OCI-LY3 (cell line): ENCODE measurements around the gene C7orf57.
"Not testable (repeated sequence)": the region's sequence is repeated elsewhere in the genome, so short reads cannot be mapped to it uniquely, and the experiment has no call there.

Source experiments
- H2AFZ ChIP-seq: fragments of 200-600, 300-600 bp; shearing (Covaris generic); 2 replicates; pipeline ENCODE4 v1.6.0; 2014; ENCODE audit warnings: antibody characterized with exemption, low read depth, low read length
- H3K27ac ChIP-seq: fragments of 200-600, 300-600 bp; sonication (generic); 2 replicates; pipeline ENCODE4 v1.5.1; 2014; ENCODE audit warnings: mild to moderate bottlenecking, low read length, moderate library complexity, mixed read lengths
- H3K27me3 ChIP-seq: fragments of 200-600, 300-600 bp; sonication (generic); 2 replicates; pipeline ENCODE4 v1.6.1; 2014; ENCODE audit warnings: low read depth, low read length, mixed read lengths
- H3K36me3 ChIP-seq: fragments of 200-600, 300-600 bp; sonication (generic); replicated peaks from 2 replicates; pipeline ENCODE3; 2014; ENCODE audit warnings: low read depth, low read length, mixed read lengths
- H3K4me1 ChIP-seq: fragments of 300-600, 200-600 bp; sonication (generic); 2 replicates; pipeline ENCODE4 v1.6.1; 2014; ENCODE audit warnings: low read length, mixed read lengths
- H3K4me2 ChIP-seq: fragments of 200-600, 300-600 bp; sonication (generic); 2 replicates; pipeline ENCODE4 v1.6.1; 2014; ENCODE audit warnings: low read length, mixed read lengths
- H3K4me3 ChIP-seq: fragments of 300-600, 200-600 bp; sonication (generic); 2 replicates; pipeline ENCODE4 v1.5.1; 2014; ENCODE audit warnings: antibody characterized with exemption, mild to moderate bottlenecking, low read length, moderate library complexity
- H3K79me2 ChIP-seq: fragments of 300-600, 200-600 bp; shearing (Covaris generic); 2 replicates; pipeline ENCODE4 v1.6.1; 2014; ENCODE audit warnings: mild to moderate bottlenecking, low read length, mixed read lengths
- H3K9ac ChIP-seq: fragments of 300-600, 200-600 bp; shearing (Covaris generic); 2 replicates; pipeline ENCODE4 v1.6.0; 2014; ENCODE audit warnings: mild to moderate bottlenecking, low read length, moderate library complexity
- H3K9me3 ChIP-seq: fragments of 200-600, 300-600 bp; shearing (Covaris generic); 2 replicates; pipeline ENCODE4 v1.6.1; 2014; ENCODE audit warnings: low read length, mixed read lengths; ENCODE audit not compliant: insufficient read depth
- H4K20me1 ChIP-seq: fragments of 200-600, 300-600 bp; sonication (generic); 2 replicates; pipeline ENCODE4 v1.6.1; 2016; ENCODE audit warnings: low read length, mixed read lengths; ENCODE audit not compliant: insufficient read depth
- EZH2phosphoT487 ChIP-seq: fragments of 200-600 bp; shearing (Covaris generic); IDR thresholded peaks from 2 replicates; pipeline ENCODE4 v1.6.1; 2018; ENCODE audit warnings: antibody characterized with exemption, mixed run types, low read depth
- TF ChIP-seq, protein P1 (sequence below): fragments of 200-600, 300-600 bp; sonication (generic); IDR thresholded peaks from 2 replicates; pipeline ENCODE4 v1.5.1; 2014; ENCODE audit warnings: antibody characterized with exemption, low read length, low read depth

The C7orf57 gene

DNA sequence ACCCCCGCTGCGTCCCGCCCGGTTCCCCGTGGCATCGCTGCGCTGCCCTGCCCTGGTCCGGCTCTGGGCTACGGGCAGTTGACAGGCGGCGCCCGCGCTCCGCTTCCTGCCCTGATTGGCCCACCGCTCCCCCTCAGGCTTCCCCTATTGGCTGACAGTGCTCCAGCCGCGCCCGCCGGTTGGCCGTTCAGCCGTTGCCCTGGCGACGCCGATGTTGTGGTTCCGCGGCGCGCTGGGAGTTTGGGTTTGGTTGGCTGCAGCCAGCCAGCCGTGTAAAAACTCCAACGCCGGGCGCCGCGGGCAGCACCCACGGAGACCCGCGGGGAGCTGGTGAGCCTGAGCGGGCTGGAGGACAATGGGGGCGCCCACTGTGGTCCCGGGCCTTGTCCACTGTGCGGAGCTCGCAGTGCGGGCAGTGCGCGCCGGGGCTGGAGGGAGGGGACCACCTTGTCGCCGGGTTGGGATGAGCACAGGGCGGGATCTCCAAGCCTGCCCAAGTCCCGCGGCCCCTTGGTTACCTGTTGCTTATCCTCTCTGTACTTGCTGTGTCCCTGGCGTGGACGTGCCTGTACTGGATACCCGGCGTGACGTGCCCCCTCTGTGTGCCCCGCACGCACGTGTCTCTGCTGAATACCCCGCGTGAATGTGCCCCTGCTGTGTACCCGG, at the start of gene C7orf57:
C7orf57 (plus strand) TSS at position 243 of the 666 bp plus-strand sequence. CDS start 766 bp downstream, outside the sequence.
- Histone ChIP-seq H3K9me3 (no peaks in the 10 kb centered on the region), H4K20me1 (no peaks in the 10 kb centered on the region), H3K9ac (no peak within 1 kb of the TSS), H3K4me3 (no peak within 1 kb of the TSS), H2AFZ (no peak within 1 kb of the TSS), H3K4me1 (no peaks in the 10 kb centered on the region), H3K27me3 (peaks cover 6% of the 10 kb centered on the region; the same call in 1 of the 2 replicates), H3K36me3 (no peaks in the 10 kb centered on the region), H3K79me2 (no peaks in the 10 kb centered on the region), H3K4me2 (no peak within 1 kb of the TSS), H3K27ac (no peak within 1 kb of the TSS)
- TF ChIP-seq, protein P1, sequence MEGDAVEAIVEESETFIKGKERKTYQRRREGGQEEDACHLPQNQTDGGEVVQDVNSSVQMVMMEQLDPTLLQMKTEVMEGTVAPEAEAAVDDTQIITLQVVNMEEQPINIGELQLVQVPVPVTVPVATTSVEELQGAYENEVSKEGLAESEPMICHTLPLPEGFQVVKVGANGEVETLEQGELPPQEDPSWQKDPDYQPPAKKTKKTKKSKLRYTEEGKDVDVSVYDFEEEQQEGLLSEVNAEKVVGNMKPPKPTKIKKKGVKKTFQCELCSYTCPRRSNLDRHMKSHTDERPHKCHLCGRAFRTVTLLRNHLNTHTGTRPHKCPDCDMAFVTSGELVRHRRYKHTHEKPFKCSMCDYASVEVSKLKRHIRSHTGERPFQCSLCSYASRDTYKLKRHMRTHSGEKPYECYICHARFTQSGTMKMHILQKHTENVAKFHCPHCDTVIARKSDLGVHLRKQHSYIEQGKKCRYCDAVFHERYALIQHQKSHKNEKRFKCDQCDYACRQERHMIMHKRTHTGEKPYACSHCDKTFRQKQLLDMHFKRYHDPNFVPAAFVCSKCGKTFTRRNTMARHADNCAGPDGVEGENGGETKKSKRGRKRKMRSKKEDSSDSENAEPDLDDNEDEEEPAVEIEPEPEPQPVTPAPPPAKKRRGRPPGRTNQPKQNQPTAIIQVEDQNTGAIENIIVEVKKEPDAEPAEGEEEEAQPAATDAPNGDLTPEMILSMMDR = no peak
- no peak for TF ChIP-seq EZH2phosphoT487

DNA sequence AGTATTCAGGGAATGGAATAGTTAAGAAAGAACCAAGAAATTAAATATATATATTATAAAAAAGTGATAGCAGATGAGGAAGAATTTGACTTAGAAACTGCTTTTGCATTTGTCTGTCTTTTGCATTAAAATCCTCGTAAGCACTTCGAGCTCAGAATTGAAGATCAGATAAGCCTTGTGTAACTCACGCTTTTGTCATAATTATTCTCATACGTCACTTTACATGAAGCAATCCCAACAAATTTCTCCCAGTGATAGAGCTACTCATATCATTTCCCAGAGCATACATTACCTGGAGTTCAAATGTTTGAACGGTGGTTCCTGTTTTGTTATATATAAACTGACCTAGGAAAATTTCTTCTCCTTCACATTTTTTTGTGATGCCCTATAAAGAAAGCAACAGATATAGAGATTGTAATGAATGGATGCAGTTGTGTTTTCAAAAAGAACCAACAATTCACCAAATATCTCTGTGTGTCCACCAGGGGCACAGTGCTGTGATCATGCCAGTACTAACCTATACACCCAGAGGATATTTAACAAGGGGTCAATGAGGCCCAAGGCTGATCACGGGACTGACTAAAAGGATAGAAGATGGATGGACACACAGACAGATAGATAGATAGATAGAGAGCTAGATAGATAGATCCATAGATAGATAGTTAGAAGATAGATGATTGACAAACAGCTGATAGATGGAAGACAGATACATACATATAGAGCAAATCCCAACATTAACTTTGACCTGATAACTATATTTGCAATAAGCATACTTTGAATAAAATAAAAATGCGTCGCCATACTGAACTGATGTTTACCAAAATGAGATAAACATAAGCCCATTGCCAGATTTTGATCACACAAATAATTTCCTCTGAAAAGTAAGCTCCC, 46.6 kb upstream of the C7orf57 start:
- no peak overlapping the region for H3K4me2 ChIP-seq
- no peaks in the 10 kb centered on the region for H3K79me2 ChIP-seq
- H3K4me3 ChIP-seq = no peak overlapping the region
- peaks cover 5% of the 10 kb centered on the region; the same call in 1 of the 2 replicates for H3K27me3 ChIP-seq
- H3K9me3 ChIP-seq = no peaks in the 10 kb centered on the region
- TF ChIP-seq, protein P1 = peak; percentile 42
- no peak for TF ChIP-seq EZH2phosphoT487
- no peaks in the 10 kb centered on the region for H3K36me3 ChIP-seq
- no peaks in the 10 kb centered on the region for H4K20me1 ChIP-seq
- H2AFZ ChIP-seq = no peak overlapping the region
- H3K27ac ChIP-seq = no peak overlapping the region
- no peak overlapping the region for H3K9ac ChIP-seq
- peaks cover 5% of the 10 kb centered on the region; the same call in 1 of the 2 replicates for H3K4me1 ChIP-seq

GRCh38 chr7:47989607-47990400, 45.5 kb upstream of the C7orf57 start:
- H2AFZ ChIP-seq, H3K27me3 ChIP-seq, H4K20me1 ChIP-seq, H3K4me1 ChIP-seq, H3K79me2 ChIP-seq, H3K27ac ChIP-seq, H3K4me2 ChIP-seq, H3K4me3 ChIP-seq, H3K9ac ChIP-seq, H3K36me3 ChIP-seq, H3K9me3 ChIP-seq: not testable (repeated sequence)

GRCh38 chr7:47990592-47990991, 44.8 kb upstream of the C7orf57 start:
- Histone ChIP-seq H3K9ac (no peak overlapping the region), H3K4me1 (peaks cover 5% of the 10 kb centered on the region; the same call in 1 of the 2 replicates), H3K4me3 (no peak overlapping the region), H3K36me3 (no peaks in the 10 kb centered on the region), H2AFZ (no peak overlapping the region), H4K20me1 (no peaks in the 10 kb centered on the region), H3K9me3 (no peaks in the 10 kb centered on the region), H3K27ac (no peak overlapping the region), H3K4me2 (no peak overlapping the region), H3K79me2 (no peaks in the 10 kb centered on the region), H3K27me3 (peaks cover 5% of the 10 kb centered on the region; the same call in 1 of the 2 replicates)
- TF ChIP-seq EZH2phosphoT487 = no peak
- TF ChIP-seq, protein P1 = no peak
